Stimulated activated CD8-positive, alpha-beta memory T cell treated with anti-CD3 and anti-CD28 coated beads, Interleukin-4, amount 100 ng/mL, for 1 hour (primary cell): ENCODE measurements around the gene METTL26.
"Not testable (repeated sequence)": the region's sequence is repeated elsewhere in the genome, so short reads cannot be mapped to it uniquely, and the experiment has no call there.

ENCODE experiments used
- DNase-seq, 2 donors: peaks; one replicate each; pipeline ENCODE4 v3.0.0-alpha.2; 2020; ENCODE audit warnings: low read depth in 2 of 2, low spot score in 1 of 2

The METTL26 gene

DNA sequence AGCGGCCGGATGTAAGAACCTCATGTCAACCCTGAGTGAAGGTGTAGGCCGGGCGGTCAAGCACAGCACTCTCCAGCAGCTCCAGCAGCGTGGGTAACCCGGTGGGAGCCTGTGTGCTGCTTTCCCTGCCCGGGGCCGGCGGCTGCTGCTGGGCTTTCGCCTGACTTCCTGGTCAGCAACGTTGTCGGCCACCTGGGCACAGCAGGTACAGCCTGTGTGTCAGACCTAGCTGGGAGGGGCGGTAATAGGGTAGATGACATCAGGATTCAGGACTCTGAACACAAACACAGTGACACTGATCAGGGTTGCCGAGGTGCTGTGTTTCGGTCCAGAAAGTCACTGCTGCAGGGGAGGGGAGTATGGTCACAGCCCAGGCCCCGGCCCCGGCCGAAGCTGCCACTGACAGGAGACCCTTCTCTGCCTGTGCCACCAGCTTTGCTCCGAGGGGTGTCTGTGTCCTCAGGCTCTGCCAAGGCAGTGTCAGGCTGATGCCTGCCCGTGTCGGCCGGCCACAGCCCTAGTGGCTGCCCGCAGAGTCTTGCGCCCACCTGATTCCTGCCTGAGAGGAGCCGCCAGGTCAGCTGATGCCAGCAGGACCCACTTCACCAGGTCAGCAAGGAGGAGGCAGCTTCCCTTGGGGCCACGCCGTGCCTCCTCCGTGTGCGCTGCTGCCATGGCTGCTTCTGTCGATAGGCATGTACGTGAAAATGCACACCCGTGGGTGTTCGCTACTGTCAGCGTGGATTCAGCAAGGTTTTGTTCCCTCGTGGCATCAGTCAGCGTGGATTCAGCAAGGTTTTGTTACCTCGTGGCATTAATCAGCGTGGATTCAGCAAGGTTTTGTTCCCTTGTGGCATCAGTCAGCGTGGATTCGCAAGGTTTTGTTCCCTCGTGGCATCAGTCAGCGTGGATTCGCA is 37.0 kb downstream of the METTL26 start:
- DNase-seq = no peak

DNA sequence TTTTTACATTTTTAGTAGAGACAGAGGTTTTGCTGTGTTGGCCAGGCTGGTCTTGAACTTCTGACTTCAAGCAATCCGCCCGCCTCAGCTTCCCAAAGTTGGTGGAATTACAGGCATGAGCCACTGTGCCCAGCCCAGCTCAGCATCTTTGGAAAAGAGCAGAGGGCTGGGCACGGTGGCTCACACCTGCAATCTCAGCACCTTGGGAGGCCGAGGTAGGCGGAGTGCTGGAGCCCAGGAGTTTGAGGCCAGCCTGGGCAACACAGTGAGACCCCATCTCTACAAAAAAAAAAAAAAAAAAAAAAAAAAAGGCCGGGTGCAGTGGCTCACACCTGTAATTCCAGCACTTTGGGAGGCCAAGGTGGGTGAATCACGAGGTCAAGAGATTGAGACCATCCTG is 38.5 kb downstream of the METTL26 start:
- not testable (repeated sequence) for DNase-seq

DNA sequence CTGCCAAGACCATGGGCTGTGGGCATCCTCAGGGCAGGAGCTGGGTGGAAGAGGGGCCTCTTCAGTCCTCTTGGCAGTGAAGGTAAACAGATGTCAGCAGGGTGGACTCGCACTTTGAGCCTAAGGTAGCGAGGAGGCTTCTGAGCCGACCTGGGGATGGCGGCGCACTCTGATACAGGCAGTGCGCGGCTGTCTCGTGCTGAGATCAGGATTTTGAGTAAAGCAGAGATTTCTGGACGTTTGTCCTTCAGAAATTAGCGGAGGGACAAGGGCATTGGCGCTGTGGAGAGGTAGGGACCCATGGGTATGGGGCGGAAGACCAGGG is 39.4 kb downstream of the METTL26 start:
- no peak for DNase-seq

DNA sequence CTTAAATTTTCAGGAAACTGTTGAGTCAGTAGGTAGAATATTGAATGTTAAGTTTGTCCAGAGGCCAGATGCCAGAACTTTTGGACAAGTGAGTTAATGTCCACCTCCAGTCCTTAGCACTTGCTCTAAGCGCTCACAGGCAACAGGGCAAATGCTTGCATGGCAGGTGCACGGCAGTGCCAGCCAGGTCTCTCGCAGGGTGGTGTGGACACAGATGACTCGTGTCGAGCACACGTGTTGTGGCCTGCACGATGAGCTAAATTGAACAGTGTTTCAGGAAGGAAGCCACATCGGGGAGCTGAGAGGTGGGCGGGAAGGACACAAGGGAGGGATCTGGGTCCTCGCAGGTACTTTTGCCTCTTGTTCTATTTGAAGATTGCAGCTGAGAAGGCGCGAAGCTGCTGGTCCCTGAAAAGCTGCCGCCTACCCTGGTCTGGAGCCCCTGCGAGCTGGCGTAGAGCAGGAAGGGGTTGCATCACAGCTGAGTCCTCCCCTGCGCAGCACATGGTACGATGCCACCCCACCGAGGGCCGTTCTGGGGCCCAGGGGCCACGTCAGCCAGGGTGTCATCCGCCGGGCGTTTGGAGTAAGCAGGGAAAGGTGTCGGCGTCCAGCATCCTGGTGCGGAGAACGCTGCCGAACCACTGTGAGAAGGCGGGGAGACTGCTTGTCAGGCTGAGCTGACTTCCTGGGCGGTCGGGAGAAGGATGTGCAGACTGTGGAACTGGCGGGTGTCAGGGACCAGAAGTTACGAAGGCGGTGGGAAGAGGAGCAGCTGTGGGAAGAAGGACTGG is 40.0 kb downstream of the METTL26 start:
- DNase-seq = no peak

DNA sequence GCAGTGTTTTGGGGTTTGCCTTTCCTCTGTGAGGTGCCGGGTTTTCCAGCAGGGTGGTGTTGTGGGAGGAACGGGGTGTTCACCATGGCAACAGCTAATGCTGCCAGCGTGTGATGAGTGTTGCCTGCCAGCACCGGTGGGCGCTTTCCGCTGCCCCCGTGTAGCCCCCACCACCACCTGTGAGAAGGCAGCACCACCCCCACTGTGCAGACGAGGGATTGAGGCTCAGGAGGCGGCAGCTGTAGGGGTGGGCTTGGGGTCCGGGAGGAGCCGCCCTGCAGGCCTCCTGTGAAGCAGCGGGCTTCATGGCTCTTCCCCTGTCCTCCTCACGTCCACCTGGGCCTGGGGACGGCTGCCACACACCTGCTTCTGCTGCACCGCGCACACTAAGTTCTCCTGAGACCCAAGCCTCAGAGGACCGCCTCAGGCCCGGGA is 41.0 kb downstream of the METTL26 start:
- DNase-seq = no peak

DNA sequence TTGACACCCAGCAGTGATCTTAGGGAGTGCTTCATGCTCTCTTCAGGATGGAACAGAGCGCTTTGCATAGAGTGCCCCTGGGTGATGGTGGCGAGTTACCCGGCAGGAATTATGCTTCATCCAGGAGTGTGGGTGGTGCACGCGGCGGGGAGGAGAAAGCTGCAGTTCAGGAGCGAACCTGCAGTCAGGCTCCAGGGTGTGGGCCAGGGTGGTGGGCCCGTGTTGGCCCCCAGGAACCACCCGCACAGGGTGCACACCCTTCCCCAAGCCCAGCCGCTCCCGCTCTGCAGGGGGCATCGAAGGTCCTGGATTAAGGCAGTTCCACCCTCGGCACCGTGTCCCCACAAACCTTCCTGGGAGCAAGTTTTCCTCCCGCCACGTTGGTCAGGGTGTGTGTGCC is 42.3 kb downstream of the METTL26 start:
- DNase-seq = no peak

DNA sequence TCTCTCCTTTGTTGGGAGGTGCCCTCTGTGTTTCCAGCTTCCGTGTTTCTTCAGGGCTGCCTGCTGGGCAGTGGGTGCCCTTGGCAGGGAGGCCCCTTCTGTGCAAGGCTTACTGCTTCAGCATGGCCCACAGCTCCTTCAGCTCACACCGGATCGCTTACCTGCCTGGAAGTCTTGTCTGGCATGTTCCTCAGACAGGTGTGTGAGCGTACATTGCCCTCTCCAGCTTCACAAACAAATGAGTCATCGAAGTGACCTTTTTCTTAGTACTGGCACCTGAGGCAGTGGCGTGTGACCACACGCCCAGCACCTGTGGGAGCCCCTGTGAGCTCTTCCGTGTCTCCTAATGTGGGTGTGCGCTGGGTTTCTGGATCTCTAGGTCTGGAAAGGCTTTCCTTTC is 42.7 kb downstream of the METTL26 start:
- no peak for DNase-seq

DNA sequence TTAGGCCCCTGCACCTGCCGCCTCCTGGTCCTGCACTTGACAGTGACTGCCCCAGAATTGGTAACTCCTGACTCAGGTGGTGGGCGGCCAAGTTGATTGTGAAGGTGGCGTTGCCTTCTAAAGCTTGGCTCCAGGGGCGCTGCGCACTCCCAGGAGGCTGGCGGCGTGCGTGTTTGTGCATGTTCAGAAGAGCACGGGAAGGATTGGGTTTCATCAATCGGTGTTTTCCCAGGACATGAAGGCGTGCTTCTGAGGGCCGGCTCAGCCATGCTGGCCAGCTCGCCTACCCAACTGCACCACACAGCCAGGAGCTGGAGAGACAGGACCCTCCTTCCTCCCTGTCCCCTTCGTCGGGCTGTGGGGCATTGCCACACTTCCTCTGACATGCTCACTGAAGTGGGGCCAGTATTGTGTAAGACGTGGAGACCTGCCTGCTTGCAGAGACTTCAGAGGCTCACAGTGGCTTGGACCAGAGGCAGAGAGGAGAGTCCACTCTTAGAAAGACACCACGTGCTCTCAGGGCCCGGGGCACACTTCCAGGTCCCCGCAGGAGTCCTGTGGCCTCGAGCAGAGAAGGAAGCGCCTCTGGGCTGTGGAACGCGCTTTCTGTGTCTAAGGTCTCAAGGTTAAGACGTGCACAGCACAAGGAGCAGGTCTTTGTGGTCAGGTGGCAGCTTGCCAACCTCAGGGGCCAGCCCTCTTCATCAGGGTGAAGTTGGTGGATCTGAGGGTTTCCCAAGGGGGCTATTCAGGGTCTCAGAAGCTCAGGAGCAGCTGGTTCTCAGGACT is 43.4 kb downstream of the METTL26 start:
- DNase-seq = no peak

DNA sequence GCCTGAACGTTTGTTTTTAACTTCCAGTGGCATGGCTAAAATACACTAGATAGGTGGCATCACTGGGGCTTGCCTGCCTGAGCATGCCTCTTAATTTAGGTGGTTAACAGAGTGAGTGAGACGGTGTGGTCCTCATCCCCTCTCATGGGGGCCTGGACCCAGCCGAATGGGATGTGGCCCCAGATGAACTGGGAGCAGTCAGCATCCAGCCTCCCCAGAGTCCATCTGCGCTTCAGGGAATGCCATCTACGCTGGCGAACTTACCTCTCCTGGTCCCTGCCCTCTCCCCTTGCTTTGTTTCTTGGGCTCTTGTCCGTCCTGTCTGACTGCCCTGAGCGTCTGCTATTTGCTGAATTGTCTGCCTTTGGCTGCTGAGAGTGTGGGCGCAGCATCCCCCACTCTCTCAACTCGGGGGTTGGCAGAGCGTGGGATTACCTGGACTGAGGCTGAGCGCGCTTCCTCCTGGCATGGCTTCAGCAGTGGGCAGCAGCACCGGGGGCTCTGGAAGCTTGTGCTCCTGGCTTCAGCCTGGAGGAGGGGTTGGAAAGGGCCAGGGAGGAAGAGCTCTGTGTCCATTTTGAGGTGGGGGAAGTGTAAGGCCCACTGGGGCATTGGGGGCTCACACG is 44.1 kb downstream of the METTL26 start:
- DNase-seq = no peak

DNA sequence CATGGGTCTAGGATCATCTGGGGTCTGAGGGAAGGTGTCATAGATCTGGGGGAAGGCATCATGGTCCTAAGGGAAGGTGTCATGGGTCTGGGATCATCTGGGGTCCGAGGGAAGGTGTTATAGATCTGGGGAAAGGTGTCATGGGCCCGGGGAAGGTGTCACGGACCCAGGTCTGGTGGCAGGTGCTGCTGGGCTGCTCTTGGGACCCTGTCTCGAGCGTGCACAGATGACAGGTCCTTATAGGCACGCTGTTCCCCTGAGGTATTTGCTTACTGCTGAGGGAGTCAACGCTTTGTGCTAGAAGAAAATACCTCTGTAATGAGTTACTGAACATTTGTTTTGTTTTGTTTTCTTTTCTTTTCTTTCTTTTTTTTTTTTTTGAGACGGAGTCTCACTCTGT is 44.9 kb downstream of the METTL26 start:
- no peak for DNase-seq

DNA sequence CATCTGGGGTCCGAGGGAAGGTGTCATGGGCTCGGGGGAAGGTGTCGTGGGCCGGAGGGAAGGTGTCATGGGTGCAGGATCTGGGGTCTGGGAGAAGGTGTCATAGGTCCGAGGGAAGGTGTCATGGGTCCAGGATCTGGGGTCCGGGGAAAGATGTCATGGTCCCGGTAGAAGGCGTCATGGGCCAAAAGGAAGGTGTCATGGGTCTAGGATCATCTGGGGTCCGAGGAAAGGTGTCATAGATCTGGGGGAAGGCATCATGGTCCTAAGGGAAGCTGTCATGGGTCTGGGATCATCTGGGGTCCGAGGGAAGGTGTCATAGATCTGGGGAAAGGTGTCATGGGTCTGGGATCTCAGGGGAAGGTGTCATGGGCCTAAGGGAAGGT is 45.3 kb downstream of the METTL26 start:
- no peak for DNase-seq

DNA sequence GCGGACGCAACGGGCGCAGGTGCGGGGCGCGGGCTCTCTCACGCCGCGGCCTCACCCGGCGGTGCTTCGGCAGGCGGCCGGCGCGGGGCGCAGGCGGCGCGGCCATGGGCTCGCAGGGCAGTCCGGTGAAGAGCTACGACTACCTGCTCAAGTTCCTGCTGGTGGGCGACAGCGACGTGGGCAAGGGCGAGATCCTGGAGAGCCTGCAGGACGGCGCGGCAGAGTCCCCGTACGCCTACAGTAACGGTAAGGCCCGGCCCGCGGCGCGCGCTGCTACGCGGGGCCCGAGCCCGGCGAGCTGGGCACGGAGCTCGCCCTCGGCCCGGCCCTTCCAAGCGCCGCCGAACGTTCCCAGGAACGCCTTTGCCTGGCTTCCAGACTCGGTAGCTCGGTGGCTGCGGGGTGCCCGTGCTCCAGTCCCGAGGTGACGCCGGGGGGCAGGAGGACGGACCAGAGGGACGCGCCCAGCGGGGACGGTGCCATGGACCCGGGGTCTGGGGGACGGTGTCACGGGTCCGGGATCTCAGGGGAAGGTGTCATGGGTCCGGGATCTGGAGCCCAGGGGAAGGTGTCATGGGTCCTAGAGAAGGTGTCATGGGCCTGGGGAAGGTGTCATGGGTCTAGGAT is 45.8 kb downstream of the METTL26 start:
- no peak for DNase-seq

DNA sequence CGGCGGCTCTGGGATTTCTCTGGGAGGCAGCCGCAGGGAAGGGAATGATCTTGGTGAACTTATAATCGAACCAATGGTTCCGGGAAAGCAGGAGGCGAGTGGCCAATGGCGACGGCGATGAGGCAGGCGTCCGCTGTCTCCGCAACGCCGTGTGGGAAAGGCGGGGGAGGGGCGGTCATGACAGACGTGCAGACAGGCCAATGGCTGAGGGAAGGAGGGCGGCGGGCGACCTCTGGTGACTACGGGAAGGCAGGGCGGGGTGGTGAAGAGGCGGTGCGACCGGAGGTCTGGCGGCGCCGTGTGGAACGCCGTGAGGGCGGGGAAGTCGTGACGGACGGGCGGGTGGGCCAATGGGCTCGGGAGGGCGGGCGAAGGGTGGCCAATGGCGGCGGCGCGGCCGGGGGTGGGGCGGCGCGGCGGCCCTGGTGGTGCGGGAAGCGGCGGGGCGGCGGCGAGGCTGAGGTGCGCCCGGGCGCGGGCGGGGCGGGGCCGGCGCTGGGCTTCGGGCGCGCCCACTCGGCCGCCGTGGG is 46.4 kb downstream of the METTL26 start, which contains the start of gene RAB40C:
TSS of gene RAB40C (plus strand) at position 409 of the 530 bp plus-strand sequence. CDS start 226 bp downstream, outside the sequence.
- DNase-seq = peak; percentile 97 to 99

DNA sequence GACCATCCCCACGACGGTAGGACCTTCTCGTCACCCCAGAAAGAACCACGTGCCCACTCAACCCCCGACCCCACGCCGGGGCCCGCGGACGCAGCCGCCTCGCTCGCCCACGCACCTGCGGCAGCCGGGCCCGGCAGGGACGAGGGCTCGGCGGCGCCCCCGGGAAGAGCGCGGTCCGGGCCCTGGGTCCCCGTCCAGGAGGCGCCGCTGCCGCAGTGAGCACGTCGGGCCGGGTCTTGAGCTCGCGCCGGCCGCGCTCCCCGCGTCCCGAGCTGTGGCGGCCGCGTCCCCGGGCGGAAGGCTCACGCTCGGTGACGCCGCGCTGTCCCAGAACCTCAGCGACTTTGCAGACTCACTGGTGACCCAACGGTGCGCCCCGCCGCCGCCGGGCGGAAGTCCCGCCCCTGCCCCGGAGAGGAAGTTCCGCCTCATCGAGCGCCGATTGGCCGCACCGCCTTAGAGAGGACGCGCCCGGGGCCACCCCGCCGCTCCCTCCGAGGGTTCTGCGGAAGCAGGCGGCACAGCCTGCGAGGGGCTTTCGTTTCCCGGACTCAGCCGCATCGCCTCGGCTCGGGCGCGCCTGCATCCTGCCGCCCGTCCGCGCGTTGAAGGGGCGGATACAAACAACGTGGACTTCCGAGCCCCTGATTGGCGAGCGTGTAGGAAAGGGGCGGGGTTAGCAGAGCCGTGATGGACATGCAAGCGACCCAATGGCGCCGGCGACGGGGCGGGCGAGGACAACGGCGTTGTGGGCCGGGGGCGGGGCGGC is 47.0 kb downstream of the METTL26 start:
- DNase-seq = peak; percentile 96 to 98

DNA sequence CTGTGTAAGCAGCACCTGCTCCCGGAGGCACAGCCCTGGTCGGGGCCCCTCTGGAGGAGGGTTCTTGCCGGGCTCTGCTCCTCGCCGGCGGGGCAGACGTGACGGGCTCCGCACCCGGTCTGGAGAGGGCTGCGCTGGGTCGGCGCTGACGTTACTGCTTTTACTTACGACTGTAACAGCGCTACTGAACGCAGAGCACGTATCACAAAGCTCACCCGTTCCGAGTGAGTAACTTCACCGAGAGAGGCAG is 47.5 kb downstream of the METTL26 start:
- DNase-seq = peak; percentile 15 to 35

DNA sequence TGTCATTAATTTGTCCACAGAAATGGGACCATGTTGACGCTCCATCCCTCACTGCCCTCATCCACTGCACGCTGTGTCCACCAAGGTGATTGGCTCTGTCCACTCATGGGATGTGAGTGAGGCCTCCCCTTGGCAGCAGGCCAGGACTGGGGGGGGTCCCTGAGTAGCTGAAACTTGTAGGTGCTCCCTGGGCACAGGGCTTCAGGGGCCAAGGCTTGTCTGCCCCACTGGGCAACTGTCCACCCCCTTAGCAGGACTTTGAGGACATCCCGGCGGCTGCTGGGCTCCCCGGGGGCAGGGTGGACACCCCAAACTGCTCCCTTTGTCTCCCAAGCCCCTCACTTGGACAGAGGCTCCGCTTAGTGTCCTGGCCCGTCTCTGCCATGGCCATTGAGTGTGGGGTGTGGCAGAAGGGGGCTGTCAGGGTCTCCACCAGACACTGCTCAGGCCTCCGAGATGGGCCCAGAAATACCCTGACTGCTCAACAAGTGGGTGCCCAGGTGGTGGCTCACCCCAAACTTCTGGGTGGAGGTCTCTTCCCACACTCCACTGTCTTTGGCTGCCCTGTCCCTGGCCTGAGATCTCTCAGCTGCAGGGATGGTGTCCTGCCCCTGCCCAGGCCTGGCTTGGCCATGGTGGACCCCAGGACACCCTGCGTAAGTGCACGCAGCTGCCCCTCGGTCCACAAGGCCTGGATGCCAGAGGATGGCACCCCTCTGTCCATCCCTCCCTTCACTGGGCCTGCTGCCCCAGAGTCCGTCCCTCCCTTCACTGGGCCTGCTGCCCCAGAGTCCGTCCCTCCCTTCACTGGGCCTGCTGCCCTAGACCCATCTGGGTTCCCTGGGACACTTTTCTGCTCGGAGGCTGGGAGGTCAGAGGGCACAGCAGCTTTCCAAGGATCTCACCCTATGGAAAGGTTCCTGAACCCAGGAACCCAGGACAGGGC is 49.2 kb downstream of the METTL26 start:
- DNase-seq = no peak

DNA sequence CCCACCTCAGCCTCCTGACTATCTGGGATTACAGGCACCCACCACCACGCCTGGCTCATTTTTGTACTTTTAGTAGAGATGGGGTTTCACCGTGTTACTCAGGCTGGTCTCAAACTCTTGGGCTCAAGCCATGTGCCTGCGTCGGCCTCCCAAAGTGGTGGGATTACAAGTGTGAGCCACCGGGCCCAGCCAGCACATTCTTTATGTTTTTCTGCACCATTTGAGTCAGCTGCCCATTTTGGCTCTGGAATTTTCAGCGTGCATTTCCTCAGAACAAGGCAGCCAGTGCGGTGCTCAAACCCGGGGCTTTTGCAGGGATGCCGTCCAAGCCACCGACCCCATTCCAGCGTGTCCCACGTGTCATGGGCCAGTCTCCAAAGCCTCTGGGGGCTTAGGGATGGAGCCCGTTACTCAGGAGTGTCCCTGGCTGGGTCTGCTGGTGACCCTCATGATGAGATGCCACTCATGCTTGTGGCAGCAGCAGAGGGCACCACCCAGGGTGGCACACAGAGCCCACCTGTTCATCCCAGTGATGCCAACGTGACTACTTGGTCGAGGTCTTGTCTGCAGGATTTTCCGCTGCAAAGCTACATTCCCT is 50.0 kb downstream of the METTL26 start:
- DNase-seq = no peak

DNA sequence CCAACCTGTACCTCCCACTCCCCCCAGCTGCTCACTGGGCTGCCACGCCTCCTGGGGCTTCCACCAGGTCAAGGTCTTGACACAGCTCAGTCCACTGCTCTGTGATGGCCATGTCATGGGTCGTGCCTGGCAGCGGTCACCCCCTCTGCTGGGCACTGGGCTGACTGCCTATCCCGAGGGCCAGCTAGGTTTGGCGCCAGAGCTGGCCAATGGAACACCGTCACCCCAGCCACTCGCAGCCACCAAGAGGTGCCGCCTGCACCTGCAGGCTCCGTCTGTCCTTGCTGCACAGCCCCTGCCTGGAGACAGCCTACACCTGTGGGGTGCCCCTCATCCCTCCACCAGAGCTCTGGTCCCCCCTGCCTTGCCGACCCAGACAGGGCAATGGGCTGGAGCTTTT is 50.8 kb downstream of the METTL26 start:
- no peak for DNase-seq
